Measurements from ENCODE around the gene KIF17. TPM values are rescaled to one million over a fixed set of nuclear protein-coding genes. Genes with fewer than 3 reads are reported as not detected.

The KIF17 gene
- total RNA-seq, 1 experiment from 2014 or later, result 5.1 TPM

DNA sequence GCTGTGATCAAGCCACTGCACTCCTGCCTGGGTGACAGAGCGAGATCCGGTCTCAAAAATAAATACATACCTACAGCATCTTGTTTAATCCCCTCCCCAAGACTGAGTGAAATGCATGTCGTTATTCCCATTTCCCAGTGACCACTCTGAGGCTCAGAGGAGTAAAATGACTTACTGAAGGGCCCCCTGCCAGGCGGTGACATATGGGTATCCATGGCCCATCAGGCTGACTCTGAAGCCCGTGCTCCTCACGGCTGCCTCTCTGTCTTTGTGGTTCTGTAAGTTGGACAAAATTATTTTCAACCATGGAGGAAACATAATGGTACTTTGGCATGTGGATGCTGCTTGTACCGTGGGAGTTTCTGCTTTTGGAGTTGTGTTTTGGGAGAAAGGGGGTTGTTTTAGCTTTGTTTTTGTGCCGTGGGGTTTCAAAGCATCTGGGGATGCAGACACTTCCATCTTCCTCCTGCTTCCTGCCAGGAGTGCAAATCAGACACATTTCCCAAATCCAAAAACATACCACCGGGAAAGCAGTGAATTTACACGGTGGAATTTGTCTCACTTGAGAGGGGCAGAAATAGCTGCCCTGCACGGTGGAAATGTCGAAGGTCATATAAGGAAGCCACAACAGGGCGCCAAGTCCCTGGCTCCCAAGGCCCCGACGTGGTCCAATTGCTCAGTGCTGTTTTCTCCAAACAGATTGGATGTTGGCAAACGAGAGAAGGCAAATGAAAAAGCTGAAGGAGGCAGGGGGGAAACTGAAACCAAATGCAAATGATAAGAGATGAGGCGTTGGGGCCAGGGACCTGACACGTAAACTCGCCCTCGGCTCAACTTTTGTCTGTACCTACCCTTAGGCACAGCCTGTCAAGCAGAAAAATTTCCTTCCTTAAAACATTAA is 101.6 kb downstream of the KIF17 start:
- Histone ChIP-seq H3K9ac (ENCODE audit: extremely low read depth, insufficient read length, low read length) (no peak overlapping the region), H2BK20ac (ENCODE audit: low read depth, low read length, poor library complexity, severe bottlenecking) (no peak overlapping the region), H4K5ac (ENCODE audit: insufficient read length, low read depth, low read length) (no peak overlapping the region), H3T11ph (ENCODE audit: low read length) (no peak overlapping the region), H4K20me1 (ENCODE audit: control insufficient read depth, insufficient read depth, insufficient read length) (no peaks in the 10 kb centered on the region), H3K27me3 (ENCODE audit: insufficient read depth, low read length) (no peaks in the 10 kb centered on the region), H2AFZ (ENCODE audit: low read length) (no peak overlapping the region), H2AK5ac (ENCODE audit: insufficient read length, low read length) (no peak overlapping the region), H3K9me3 (ENCODE audit: control insufficient read depth, low read depth, low read length) (no peaks in the 10 kb centered on the region), H3K4ac (ENCODE audit: low read depth, low read length) (no peak overlapping the region), H3K23me2 (ENCODE audit: insufficient read length, low read depth, low read length, poor library complexity, severe bottlenecking) (no peaks in the 10 kb centered on the region), H2BK12ac (ENCODE audit: insufficient read length, low read depth, low read length) (no peak overlapping the region), H2BK15ac (ENCODE audit: low read depth, low read length) (no peak overlapping the region), H3K23ac (ENCODE audit: insufficient read length, low read depth, low read length) (no peak overlapping the region), H3K27ac (ENCODE audit: insufficient read length, low read depth, low read length) (no peak overlapping the region), H3K14ac (ENCODE audit: insufficient read depth, low read length) (no peak overlapping the region), H4K91ac (ENCODE audit: insufficient read length, low read depth, low read length) (no peak overlapping the region), H3K4me1 (ENCODE audit: insufficient read depth, low read length) (peaks cover 5% of the 10 kb centered on the region; the same call in 1 of the 2 replicates), H2BK5ac (ENCODE audit: insufficient read length, low read length) (no peak overlapping the region), H3K79me2 (ENCODE audit: insufficient read depth, low read length) (no peaks in the 10 kb centered on the region), H4K8ac (replicated peaks; ENCODE audit: insufficient read length, low read depth, low read length) (no peak overlapping the region), H3K18ac (ENCODE audit: insufficient read length, low read depth, low read length) (no peak overlapping the region), H3K4me2 (ENCODE audit: insufficient read depth, insufficient read length, low read length) (no peak overlapping the region), H3K79me1 (ENCODE audit: insufficient read depth, low read depth, low read length, poor library complexity, severe bottlenecking) (no peaks in the 10 kb centered on the region), H3K56ac (ENCODE audit: insufficient read length, low read depth, low read length) (no peak overlapping the region), H2BK120ac (ENCODE audit: low read depth, low read length, poor library complexity, severe bottlenecking) (no peak overlapping the region)
- TF ChIP-seq, protein P1, sequence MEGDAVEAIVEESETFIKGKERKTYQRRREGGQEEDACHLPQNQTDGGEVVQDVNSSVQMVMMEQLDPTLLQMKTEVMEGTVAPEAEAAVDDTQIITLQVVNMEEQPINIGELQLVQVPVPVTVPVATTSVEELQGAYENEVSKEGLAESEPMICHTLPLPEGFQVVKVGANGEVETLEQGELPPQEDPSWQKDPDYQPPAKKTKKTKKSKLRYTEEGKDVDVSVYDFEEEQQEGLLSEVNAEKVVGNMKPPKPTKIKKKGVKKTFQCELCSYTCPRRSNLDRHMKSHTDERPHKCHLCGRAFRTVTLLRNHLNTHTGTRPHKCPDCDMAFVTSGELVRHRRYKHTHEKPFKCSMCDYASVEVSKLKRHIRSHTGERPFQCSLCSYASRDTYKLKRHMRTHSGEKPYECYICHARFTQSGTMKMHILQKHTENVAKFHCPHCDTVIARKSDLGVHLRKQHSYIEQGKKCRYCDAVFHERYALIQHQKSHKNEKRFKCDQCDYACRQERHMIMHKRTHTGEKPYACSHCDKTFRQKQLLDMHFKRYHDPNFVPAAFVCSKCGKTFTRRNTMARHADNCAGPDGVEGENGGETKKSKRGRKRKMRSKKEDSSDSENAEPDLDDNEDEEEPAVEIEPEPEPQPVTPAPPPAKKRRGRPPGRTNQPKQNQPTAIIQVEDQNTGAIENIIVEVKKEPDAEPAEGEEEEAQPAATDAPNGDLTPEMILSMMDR (conservative IDR thresholded peaks at IDR 0.05), result no peak
- no CpG with 5 or more reads among the region's 20 CpGs for WGBS (ENCODE audit: extremely low coverage, insufficient read length, low lambda C conversion rate)
- no peaks in the 10 kb centered on the region for H3K27me3 Mint-ChIP-seq (ENCODE audit: low read depth)
- peak overlapping the region in 1 of 3 experiments; percentile 7; a peak in 1 of 7 replicates for H3K27ac Mint-ChIP-seq
- no peak overlapping the region for H3K4me3 Mint-ChIP-seq
- peaks cover 26 to 32% of the 10 kb centered on the region in 2 experiments for H3K4me1 Mint-ChIP-seq
- H3K36me3 Mint-ChIP-seq (ENCODE audit: insufficient read depth in 1 of 3, low read depth in 3 of 3), result no peaks in the 10 kb centered on the region
- no peaks in the 10 kb centered on the region for H3K9me3 Mint-ChIP-seq
- no peak for DNase-seq

All from H9 (cell line).